ENCODE data around the gene ACR. TPM values are rescaled to one million over a fixed set of nuclear protein-coding genes. Genes with fewer than 3 reads are reported as not detected.
"Not testable (repeated sequence)": the region's sequence is repeated elsewhere in the genome, so short reads cannot be mapped to it uniquely, and the experiment has no call there.

ACR gene
- total RNA-seq, 1 donor from 2014 or later: 0.22 TPM

GRCh38 chr22:50775132-50775531 lies 37.1 kb downstream of the ACR start:
- peak; percentile 78 for DNase-seq (ENCODE audit: extremely low spot score, unreplicated experiment)
- not testable (repeated sequence) for H3K27me3 Mint-ChIP-seq; H3K27ac Mint-ChIP-seq; H3K36me3 Mint-ChIP-seq; H3K4me1 Mint-ChIP-seq (ENCODE audit: unreplicated experiment); H3K4me3 Mint-ChIP-seq; H3K9me3 Mint-ChIP-seq
- peak; percentile 74 for TF ChIP-seq CTCF (conservative IDR thresholded peaks at IDR 0.05)

- not testable (repeated sequence) for H3K4me3 Mint-ChIP-seq; H3K4me1 Mint-ChIP-seq (ENCODE audit: unreplicated experiment); H3K36me3 Mint-ChIP-seq
Observed at GRCh38 chr22:50777631-50778030, 39.6 kb downstream of the ACR start.

GRCh38 chr22:50780244-50780643 lies 42.2 kb downstream of the ACR start:
- not testable (repeated sequence) for H3K27me3 Mint-ChIP-seq; DNase-seq (ENCODE audit: extremely low spot score, unreplicated experiment); H3K4me3 Mint-ChIP-seq; H3K4me1 Mint-ChIP-seq (ENCODE audit: unreplicated experiment); H3K27ac Mint-ChIP-seq; H3K9me3 Mint-ChIP-seq; H3K36me3 Mint-ChIP-seq

More at GRCh38 chr22:50777631-50778030, 39.6 kb downstream of the ACR start:
- not testable (repeated sequence) for DNase-seq (ENCODE audit: extremely low spot score, unreplicated experiment); H3K27ac Mint-ChIP-seq; H3K9me3 Mint-ChIP-seq; H3K27me3 Mint-ChIP-seq

- not testable (repeated sequence) for H3K9me3 Mint-ChIP-seq; H3K36me3 Mint-ChIP-seq; H3K27ac Mint-ChIP-seq; DNase-seq (ENCODE audit: extremely low spot score, unreplicated experiment); H3K27me3 Mint-ChIP-seq; H3K4me1 Mint-ChIP-seq (ENCODE audit: unreplicated experiment)
- peak overlapping the region; percentile 80 for H3K4me3 Mint-ChIP-seq
Observed at GRCh38 chr22:50782253-50782652, 44.2 kb downstream of the ACR start.

- H3K36me3 Mint-ChIP-seq; H3K4me1 Mint-ChIP-seq (ENCODE audit: unreplicated experiment): not testable (repeated sequence)
- H3K27ac Mint-ChIP-seq: peak within 1 kb of the TSS; percentile 46
Observed at GRCh38 chr22:50783033-50783879, 45.3 kb downstream of the ACR start, which contains the start of gene RABL2B. Gene RABL2B, minus strand, starts transcription at chr22:50783636. Its CDS starts 1,342 bp downstream, at chr22:50782294.

GRCh38 chr22:50783880-50784276 lies 45.9 kb downstream of the ACR start:
- Mint-ChIP-seq H3K4me3 (peak overlapping the region; percentile 91), H3K27ac (peak overlapping the region; percentile 46)
- H3K4me1 Mint-ChIP-seq (ENCODE audit: unreplicated experiment); H3K36me3 Mint-ChIP-seq; H3K9me3 Mint-ChIP-seq; DNase-seq (ENCODE audit: extremely low spot score, unreplicated experiment); H3K27me3 Mint-ChIP-seq: not testable (repeated sequence)

More at GRCh38 chr22:50783033-50783879, 45.3 kb downstream of the ACR start, which contains the start of gene RABL2B:
- DNase-seq (ENCODE audit: extremely low spot score, unreplicated experiment): peak; percentile 92
- H3K4me3 Mint-ChIP-seq: peak within 1 kb of the TSS; percentile 91
- not testable (repeated sequence) for H3K27me3 Mint-ChIP-seq, H3K9me3 Mint-ChIP-seq

GRCh38 chr22:50785289-50785688 lies 47.3 kb downstream of the ACR start:
- H3K27ac Mint-ChIP-seq; H3K27me3 Mint-ChIP-seq; DNase-seq (ENCODE audit: extremely low spot score, unreplicated experiment); H3K9me3 Mint-ChIP-seq; H3K4me1 Mint-ChIP-seq (ENCODE audit: unreplicated experiment); H3K36me3 Mint-ChIP-seq: not testable (repeated sequence)
- peak overlapping the region; percentile 65 for H3K4me3 Mint-ChIP-seq

GRCh38 chr22:50786936-50787335 lies 48.9 kb downstream of the ACR start:
- H3K4me3 Mint-ChIP-seq; H3K27me3 Mint-ChIP-seq; DNase-seq (ENCODE audit: extremely low spot score, unreplicated experiment); H3K4me1 Mint-ChIP-seq (ENCODE audit: unreplicated experiment); H3K36me3 Mint-ChIP-seq; H3K9me3 Mint-ChIP-seq; H3K27ac Mint-ChIP-seq: not testable (repeated sequence)

Other genes starting within 250 kb of the ACR start
- 65.5 and 74.0 TPM in 2 replicates for gene LMF2, start 230.5 kb upstream of the ACR start, total RNA-seq (ENCODE audit: low replicate concordance)
- 60.0 and 75.2 TPM in 2 replicates for gene NCAPH2, start 230.0 kb upstream of the ACR start, total RNA-seq (ENCODE audit: low replicate concordance)
- 2.0 and 6.1 TPM in 2 replicates for gene SCO2, start 212.6 kb upstream of the ACR start, total RNA-seq (ENCODE audit: low replicate concordance)
- 5.8 and 6.1 TPM in 2 replicates for gene TYMP, start 208.2 kb upstream of the ACR start, total RNA-seq (ENCODE audit: low replicate concordance)
- 0.10 TPM in 1 of 2 replicates, not detected in the other for gene KLHDC7B, start 192.3 kb upstream of the ACR start, total RNA-seq (ENCODE audit: low replicate concordance)
- not detected in 2 replicates for gene SYCE3, start 175.3 kb upstream of the ACR start, total RNA-seq (ENCODE audit: low replicate concordance)
- 68.4 and 94.5 TPM in 2 replicates for gene CPT1B, start 159.8 kb upstream of the ACR start, total RNA-seq (ENCODE audit: low replicate concordance)
- gene CHKB, start 155.4 kb upstream of the ACR start, total RNA-seq (ENCODE audit: low replicate concordance): 88.1 and 96.9 TPM in 2 replicates
- gene MAPK8IP2, start 137.4 kb upstream of the ACR start, total RNA-seq (ENCODE audit: low replicate concordance): 13.0 and 16.5 TPM in 2 replicates
- gene ARSA, start 110.1 kb upstream of the ACR start, total RNA-seq (ENCODE audit: low replicate concordance): 26.1 and 32.1 TPM in 2 replicates
- 6.8 and 13.1 TPM in 2 replicates for gene SHANK3, start 65.4 kb upstream of the ACR start, total RNA-seq (ENCODE audit: low replicate concordance)
- gene RABL2B, start 45.4 kb downstream of the ACR start, total RNA-seq (ENCODE audit: low replicate concordance): 54.4 and 60.4 TPM in 2 replicates

Data from type B pancreatic cell (in vitro differentiated cells).